Gastrocnemius medialis (tissue), 4 donors: ENCODE results near the gene ARID5B.

Experiments used
- CTCF ChIP-seq, 5 experiments: fragments of 450-650 bp in 3 of 5; fragments of 200-600 bp in 2 of 5; sonication (generic) in 2 of 5; IDR thresholded peaks in 4 of 5; conservative IDR thresholded peaks in 1 of 5; 1 replicate in 4 of 5; 2 replicates in 1 of 5; pipeline ENCODE4 v1.5.1; 2016 to 2019; ENCODE audit warnings: antibody characterized with exemption in 5 of 5, mild to moderate bottlenecking in 3 of 5, moderate library complexity in 3 of 5
- POLR2A ChIP-seq, 2 donors: fragments of 450-650 bp; IDR thresholded peaks; one replicate each; pipeline ENCODE4 v1.6.1; 2017; ENCODE audit warnings: antibody characterized with exemption in 2 of 2, mild to moderate bottlenecking in 2 of 2, moderate library complexity in 2 of 2

GRCh38 chr10:62039954-62040353, 138.5 kb downstream of the ARID5B start:
- TF ChIP-seq POLR2A (IDR thresholded peaks at IDR 0.05) = no peak
- no peak for TF ChIP-seq CTCF (IDR thresholded peaks at IDR 0.05 in 4 of 5, conservative IDR thresholded peaks at IDR 0.05 in 1 of 5)
